HCT116 (cell line): ENCODE data around the gene GRIK1. TPM values are rescaled to one million over a fixed set of nuclear protein-coding genes. Genes with fewer than 3 reads are reported as not detected.

Source experiments
- ATAC-seq: fragments of 200-7000 bp; cut with Tn5 transposase; 2 replicates; pipeline ENCODE4 v1.9.1; 2020; ENCODE audit warnings: mild to moderate bottlenecking, moderate library complexity
- BruUV-seq: library from RNA; stranded (reverse); fragments of 400-500 nt; replicated peaks from 2 replicates; lab custom pipeline; 2021; lab: Mats Ljungman, UMichigan
- CTCF ChIA-PET: fragments of 300-600 bp; sonication (Branson Sonifier 250); formaldehyde crosslinking; loops from one replicate; lab custom pipeline; 2021; ENCODE audit warnings: antibody characterized with exemption; lab: Charles Lee
- POLR2A ChIA-PET: fragments of 300-600, 350-600 bp; sonication (Branson Sonifier 250); formaldehyde crosslinking; loops from one replicate; lab custom pipeline; 2021; ENCODE audit warnings: antibody characterized with exemption; lab: Charles Lee
- RAD21 ChIA-PET, 2 experiments: fragments of 300-600 bp; sonication (Branson Sonifier 250); formaldehyde crosslinking; loops; one replicate each; lab custom pipeline; 2023; ENCODE audit warnings: low total read pairs in 2 of 2; ENCODE audit not compliant: uncharacterized antibody in 2 of 2, unreplicated experiment in 2 of 2, low non-redundant PET in 1 of 2; lab: Charles Lee
- DNase-seq: peaks from one replicate; pipeline ENCODE4 v3.0.0-alpha.2; 2010; ENCODE audit warnings: low read depth, low spot score
- H2AFZ ChIP-seq: fragments of 200-600 bp; shearing (Covaris generic), sonication (generic); 2 replicates; pipeline ENCODE4 v1.6.1; 2017; ENCODE audit warnings: low read depth, mixed run types, mixed read lengths, antibody characterized with exemption, low read length; ENCODE audit not compliant: poor library complexity, severe bottlenecking
- H3K27ac ChIP-seq: 2 replicates; pipeline ENCODE4 v1.5.1; 2012; ENCODE audit warnings: low read depth, low read length
- H3K27me3 ChIP-seq: fragments of 200-600 bp; sonication (generic); 2 replicates; pipeline ENCODE4 v1.6.1; 2016; ENCODE audit warnings: mixed run types, low read length, mixed read lengths; ENCODE audit not compliant: insufficient read depth
- H3K36me3 ChIP-seq, 2 experiments: fragments of 200-500 bp in 1 of 2; fragments of 200-600 bp in 1 of 2; sonication (Bioruptor generic) in 1 of 2; sonication (generic) in 1 of 2; 2 replicates each; pipeline versions ENCODE4 v1.5.1 to v1.6.1; 2014 to 2016; ENCODE audit warnings: low read length in 2 of 2, inconsistent platforms in 1 of 2, mixed read lengths in 1 of 2, mixed run types in 1 of 2; ENCODE audit not compliant: insufficient read depth in 2 of 2, control insufficient read depth in 1 of 2
- H3K4me1 ChIP-seq, 2 experiments: fragments of 200-600 bp in 1 of 2; sonication (generic) in 1 of 2; 2 replicates each; pipeline versions ENCODE4 v1.5.1 to v1.6.1; 2012 to 2017; ENCODE audit warnings: low read length in 2 of 2, inconsistent platforms in 1 of 2, mild to moderate bottlenecking in 1 of 2, mixed read lengths in 1 of 2, mixed run types in 1 of 2, moderate library complexity in 1 of 2; ENCODE audit not compliant: insufficient read depth in 2 of 2, control insufficient read depth in 1 of 2
- H3K4me2 ChIP-seq: fragments of 200-600 bp; sonication (generic); 2 replicates; pipeline ENCODE4 v1.6.1; 2017; ENCODE audit warnings: mixed run types, low read length, mixed read lengths
- H3K4me3 ChIP-seq, 2 experiments: fragments of 200-600 bp in 1 of 2; sonication (generic) in 1 of 2; replicated peaks in 1 of 2; 2 replicates each; pipeline ENCODE4 v1.5.1; 2011 to 2016; ENCODE audit warnings: low read length in 2 of 2, control low read depth in 1 of 2, low read depth in 1 of 2, mild to moderate bottlenecking in 1 of 2, mixed read lengths in 1 of 2, mixed run types in 1 of 2
- H3K79me2 ChIP-seq: fragments of 200-600 bp; sonication (generic); 2 replicates; pipeline ENCODE4 v1.6.1; 2017; ENCODE audit warnings: mild to moderate bottlenecking, mixed run types, low read length, moderate library complexity, mixed read lengths; ENCODE audit not compliant: insufficient read depth
- H3K9ac ChIP-seq: fragments of 200-600 bp; sonication (generic); 2 replicates; pipeline ENCODE4 v1.6.1; 2016; ENCODE audit warnings: low read length, mixed read lengths
- H3K9me2 ChIP-seq: fragments of 200-600 bp; sonication (generic), shearing (Covaris generic); 2 replicates; pipeline ENCODE4 v1.6.1; 2017; ENCODE audit warnings: mixed run types, mild to moderate bottlenecking, moderate library complexity; ENCODE audit not compliant: insufficient read depth
- H3K9me3 ChIP-seq, 2 experiments: fragments of 200-500 bp in 1 of 2; fragments of 200-600 bp in 1 of 2; sonication (Bioruptor generic) in 1 of 2; sonication (generic) in 1 of 2; 2 replicates each; pipeline ENCODE4 v1.6.1; 2014 to 2017; ENCODE audit warnings: low read length in 2 of 2, mixed read lengths in 2 of 2, inconsistent platforms in 1 of 2, low read depth in 1 of 2, mild to moderate bottlenecking in 1 of 2, mixed run types in 1 of 2, moderate library complexity in 1 of 2; ENCODE audit not compliant: control insufficient read depth in 1 of 2, insufficient read depth in 1 of 2
- H4K20me1 ChIP-seq: fragments of 200-600 bp; sonication (generic), shearing (Covaris generic); 2 replicates; pipeline ENCODE4 v1.6.1; 2017; ENCODE audit warnings: mixed run types, mild to moderate bottlenecking, moderate library complexity; ENCODE audit not compliant: insufficient read depth
- CBX3 ChIP-seq: IDR thresholded peaks from 2 replicates; pipeline ENCODE4 v1.6.1; 2012; ENCODE audit warnings: low read depth
- CEBPB ChIP-seq: IDR thresholded peaks from 2 replicates; pipeline ENCODE4 v1.6.1; 2012; ENCODE audit warnings: low read depth
- EGR1 ChIP-seq: IDR thresholded peaks from 2 replicates; pipeline ENCODE4 v1.6.1; 2012; ENCODE audit warnings: low read depth
- ELF1 ChIP-seq: IDR thresholded peaks from 2 replicates; pipeline ENCODE4 v1.6.1; 2012; ENCODE audit warnings: low read depth, borderline replicate concordance
- EZH2 ChIP-seq: fragments of 200-600 bp; sonication (generic); IDR thresholded peaks from 2 replicates; pipeline ENCODE4 v1.6.1; 2017; ENCODE audit warnings: antibody characterized with exemption, mixed run types
- POLR2A ChIP-seq: IDR thresholded peaks from 2 replicates; pipeline ENCODE4 v1.7.0; 2011; ENCODE audit warnings: borderline replicate concordance; ENCODE audit not compliant: insufficient read depth, insufficient read length; ENCODE audit errors: extremely low read depth
- RAD21 ChIP-seq: IDR thresholded peaks from 2 replicates; pipeline ENCODE4 v1.6.1; 2012; ENCODE audit warnings: low read depth, mild to moderate bottlenecking
- REST ChIP-seq: IDR thresholded peaks from 2 replicates; pipeline ENCODE4 v1.6.1; 2012; ENCODE audit warnings: low read depth
- SIN3A ChIP-seq: IDR thresholded peaks from 2 replicates; pipeline ENCODE4 v1.6.1; 2012; ENCODE audit warnings: low read depth
- TCF7L2 ChIP-seq: IDR thresholded peaks from 2 replicates; pipeline ENCODE4 v1.7.0; 2011; ENCODE audit warnings: borderline replicate concordance, inconsistent platforms; ENCODE audit not compliant: insufficient read depth, insufficient read length; ENCODE audit errors: extremely low read depth
- ZNF274 ChIP-seq: fragments of 200-500 bp; sonication (Bioruptor generic); IDR thresholded peaks from 2 replicates; pipeline ENCODE4 v1.6.1; 2014; ENCODE audit warnings: mild to moderate bottlenecking, low read depth, low read length, inconsistent platforms
- intact Hi-C: fragments of 100-400 bp; cut with micrococcal nuclease; formaldehyde crosslinking; loops from 2 replicates; pipeline ENCODE4 v1.10.0; 2022
- total RNA-seq: library from RNA; stranded (reverse); gene quantifications from one replicate; pipeline ENCODE4 v1.2.1, GENCODE V29; 2021; ENCODE audit not compliant: unreplicated experiment
- TF ChIP-seq, protein P1 (sequence below): IDR thresholded peaks from 2 replicates; pipeline ENCODE4 v1.6.1; 2012

The GRIK1 gene
- total RNA-seq, 1 experiment from 2014 or later: not detected

DNA sequence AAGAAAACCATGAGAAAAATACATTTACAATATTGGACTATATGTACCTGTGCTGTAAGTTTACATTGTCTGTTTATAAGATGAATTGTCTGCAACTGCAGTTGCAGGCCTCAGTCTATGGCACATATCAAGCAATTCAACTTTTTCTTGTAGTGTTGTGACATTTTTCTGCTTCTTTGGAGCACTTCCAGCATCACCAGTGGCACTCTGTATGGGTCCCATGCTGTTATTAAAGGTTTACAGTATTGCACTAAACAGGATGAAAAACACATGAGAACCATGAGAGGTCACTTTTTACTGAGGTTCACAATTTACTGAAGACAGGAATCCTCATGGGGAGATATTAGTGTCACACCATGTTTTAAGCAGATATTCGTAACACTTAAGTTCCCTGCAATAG lies 118.6 kb downstream of the GRIK1 start:
- no peak for TF ChIP-seq CBX3
- TF ChIP-seq ELF1: no peak
- TF ChIP-seq ZNF274: no peak
- no peak for TF ChIP-seq TCF7L2
- no peak for TF ChIP-seq CEBPB
- TF ChIP-seq, protein P1, sequence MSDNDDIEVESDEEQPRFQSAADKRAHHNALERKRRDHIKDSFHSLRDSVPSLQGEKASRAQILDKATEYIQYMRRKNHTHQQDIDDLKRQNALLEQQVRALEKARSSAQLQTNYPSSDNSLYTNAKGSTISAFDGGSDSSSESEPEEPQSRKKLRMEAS: no peak
- TF ChIP-seq POLR2A: no peak
- TF ChIP-seq EZH2: no peak
- TF ChIP-seq SIN3A: no peak
- Histone ChIP-seq H3K27me3 (no peaks in the 10 kb centered on the region), H3K4me1 (no peaks in the 10 kb centered on the region), H3K9ac (no peak overlapping the region), H3K9me3 (peaks cover 15 to 30% of the 10 kb centered on the region in 2 experiments; a peak in 2 of 4 replicates), H3K79me2 (no peaks in the 10 kb centered on the region), H4K20me1 (no peaks in the 10 kb centered on the region), H3K4me3 (no peak overlapping the region), H3K27ac (no peak overlapping the region), H3K9me2 (no peaks in the 10 kb centered on the region), H2AFZ (no peak overlapping the region), H3K36me3 (no peaks in the 10 kb centered on the region), H3K4me2 (no peak overlapping the region)
- CTCF ChIA-PET: no interaction called here
- no TSS peak for BruUV-seq
- no peak for ATAC-seq
- RAD21 ChIA-PET: no interaction called here
- intact Hi-C loops: no loop called here
- POLR2A ChIA-PET: no interaction called here
- DNase-seq: no peak

GRCh38 chr21:29819675-29820326 lies 120.0 kb downstream of the GRIK1 start:
- Histone ChIP-seq H3K4me2 (no peak overlapping the region), H3K4me3 (no peak overlapping the region), H3K9me2 (no peaks in the 10 kb centered on the region), H4K20me1 (no peaks in the 10 kb centered on the region), H3K79me2 (no peaks in the 10 kb centered on the region), H3K36me3 (no peaks in the 10 kb centered on the region), H3K27me3 (no peaks in the 10 kb centered on the region), H3K9ac (no peak overlapping the region), H3K9me3 (peaks cover 16 to 24% of the 10 kb centered on the region in 2 experiments; a peak in 2 of 4 replicates), H3K27ac (no peak overlapping the region), H2AFZ (no peak overlapping the region), H3K4me1 (no peaks in the 10 kb centered on the region)
- no peak for ATAC-seq
- ChIA-PET RAD21 (no interaction called here), POLR2A (no interaction called here), CTCF (no interaction called here)
- no peak for TF ChIP-seq REST
- TF ChIP-seq RAD21: no peak
- TF ChIP-seq EGR1: no peak
- DNase-seq: no peak
- intact Hi-C loops: no loop called here
- BruUV-seq: no TSS peak
